ENCODE measurements around the gene RNF13. TPM values are rescaled to one million over a fixed set of nuclear protein-coding genes. Genes with fewer than 3 reads are reported as not detected.
"Not testable (repeated sequence)": the region's sequence is repeated elsewhere in the genome, so short reads cannot be mapped to it uniquely, and the experiment has no call there.

The RNF13 gene
- total RNA-seq, 2 donors from 2014 or later, result 30.6 to 48.0 TPM

DNA sequence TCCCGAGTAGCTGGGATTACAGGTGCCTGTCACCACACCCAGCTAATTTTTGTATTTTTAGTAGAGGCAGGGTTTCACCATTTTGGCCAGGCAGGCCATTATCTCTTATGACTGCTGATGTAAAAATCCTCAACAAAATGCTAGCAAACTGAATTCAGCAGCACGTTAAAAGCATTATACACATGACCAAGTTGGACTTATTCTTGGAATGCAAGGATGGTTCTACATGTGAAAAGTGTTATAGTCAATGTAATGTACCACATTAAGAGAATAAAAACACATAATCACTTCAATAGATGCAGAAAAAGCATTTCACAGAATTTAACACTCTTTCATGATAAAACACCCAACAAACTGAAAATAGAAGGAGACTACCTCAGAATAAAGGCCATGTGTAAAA lies 20.2 kb downstream of the RNF13 start:
- ATAC-seq (no peak), DNase-seq (ENCODE audit: low spot score) (no peak)
- Mint-ChIP-seq H3K4me3 (no peak overlapping the region), H3K27ac (no peak overlapping the region), H3K27me3 (no peaks in the 10 kb centered on the region), H3K9me3 (peaks cover 17% of the 10 kb centered on the region), H3K36me3 (peaks cover 47% of the 10 kb centered on the region), H3K4me1 (ENCODE audit: low read depth in 2 of 2) (peaks cover 5 to 30% of the 10 kb centered on the region in 2 donors)

DNA sequence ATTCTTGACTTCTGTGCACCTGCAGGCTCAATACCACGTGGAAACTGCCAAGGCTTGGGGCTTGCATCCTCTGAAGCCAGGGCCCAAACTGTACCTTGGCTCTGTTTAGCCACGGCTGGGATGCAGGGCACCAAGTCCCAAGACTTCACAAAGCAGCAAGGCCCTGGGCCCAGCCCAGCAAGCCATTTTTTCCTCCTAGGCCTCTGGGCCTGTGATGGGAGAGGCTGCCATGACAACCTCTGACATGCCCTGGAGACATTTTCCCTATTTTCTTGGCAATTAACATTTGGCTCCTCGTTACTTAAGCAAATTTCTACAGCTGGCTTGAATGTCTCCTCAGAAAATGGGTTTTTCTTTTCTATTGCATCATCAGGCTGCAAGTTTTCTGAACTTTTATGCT lies 25.5 kb downstream of the RNF13 start:
- not testable (repeated sequence) for ATAC-seq; H3K27ac Mint-ChIP-seq; H3K27me3 Mint-ChIP-seq; H3K4me3 Mint-ChIP-seq; DNase-seq (ENCODE audit: low spot score); H3K9me3 Mint-ChIP-seq
- peaks cover 28% of the 10 kb centered on the region for H3K36me3 Mint-ChIP-seq
- peaks cover 24 to 42% of the 10 kb centered on the region in 2 donors for H3K4me1 Mint-ChIP-seq (ENCODE audit: low read depth in 2 of 2)

DNA sequence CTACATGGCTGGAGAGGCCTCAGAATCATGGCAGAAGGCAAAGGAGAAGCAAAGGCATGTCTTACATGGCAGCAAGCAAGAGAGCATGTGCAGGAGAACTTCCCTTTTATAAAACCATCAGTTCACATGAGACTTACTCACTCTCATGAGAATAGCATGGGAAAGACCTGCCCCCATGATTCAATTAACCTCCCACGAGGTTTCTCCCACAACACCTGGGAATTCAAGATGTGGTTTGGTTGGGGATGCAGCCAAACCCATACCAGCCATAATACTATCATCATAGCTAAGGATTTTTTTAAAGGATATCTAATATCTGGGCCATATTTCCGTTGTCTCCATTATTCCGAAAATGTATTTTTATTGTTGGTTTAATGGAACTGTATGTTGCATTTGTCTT lies 26.5 kb downstream of the RNF13 start:
- H3K4me3 Mint-ChIP-seq, result peak overlapping the region; percentile 10
- not testable (repeated sequence) for H3K27me3 Mint-ChIP-seq; H3K9me3 Mint-ChIP-seq; ATAC-seq; DNase-seq (ENCODE audit: low spot score)
- peak overlapping the region; percentile 74 to 97 for H3K27ac Mint-ChIP-seq
- H3K36me3 Mint-ChIP-seq, result peaks cover 24% of the 10 kb centered on the region
- peaks cover 29 to 45% of the 10 kb centered on the region in 2 donors for H3K4me1 Mint-ChIP-seq (ENCODE audit: low read depth in 2 of 2)

DNA sequence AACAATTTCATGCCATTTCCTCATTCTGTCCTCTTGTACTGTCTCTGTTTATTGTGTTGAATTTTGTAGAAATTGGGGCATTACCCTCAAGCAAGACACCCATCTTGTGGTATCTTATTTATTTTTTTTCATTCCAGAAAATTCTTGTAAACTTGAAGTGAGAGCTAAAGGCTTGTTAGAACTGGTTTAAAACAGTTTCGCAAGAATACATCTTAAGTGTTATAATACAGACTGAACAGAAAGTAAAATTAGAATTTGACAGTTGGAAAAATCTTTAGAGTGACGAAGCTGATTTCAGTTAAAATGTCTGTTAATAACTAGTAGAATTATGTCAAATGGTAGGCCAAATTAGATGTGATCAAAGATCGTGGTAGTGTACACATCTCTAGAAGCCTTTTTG lies 26.9 kb downstream of the RNF13 start:
- ATAC-seq (peak in 1 of 2 donors; percentile 61), DNase-seq (ENCODE audit: low spot score) (no peak)
- peak overlapping the region; percentile 10 for H3K4me3 Mint-ChIP-seq
- peak overlapping the region; percentile 74 to 97 for H3K27ac Mint-ChIP-seq
- no peaks in the 10 kb centered on the region for H3K27me3 Mint-ChIP-seq
- peaks cover 3% of the 10 kb centered on the region for H3K9me3 Mint-ChIP-seq
- peaks cover 20% of the 10 kb centered on the region for H3K36me3 Mint-ChIP-seq
- H3K4me1 Mint-ChIP-seq (ENCODE audit: low read depth in 2 of 2), result peaks cover 29 to 45% of the 10 kb centered on the region in 2 donors

DNA sequence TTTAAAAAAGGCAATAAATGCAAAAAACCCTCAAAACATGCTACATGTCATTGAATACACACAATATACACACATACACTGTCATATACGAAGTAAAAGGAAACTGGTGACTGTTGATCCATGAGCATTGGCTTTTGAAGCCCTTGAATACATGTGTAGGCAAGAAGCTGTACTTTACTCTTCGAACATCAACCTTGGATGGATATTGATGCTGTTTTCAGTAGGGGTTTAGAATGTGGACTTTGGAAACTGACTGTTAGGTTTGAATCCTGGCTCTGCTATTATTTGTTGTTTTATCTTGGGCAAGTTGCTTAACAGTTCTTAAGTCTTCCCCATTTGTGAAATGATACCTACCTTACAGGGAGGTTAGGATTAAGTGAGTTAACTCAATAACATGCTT lies 30.5 kb downstream of the RNF13 start:
- peaks cover 42 to 44% of the 10 kb centered on the region in 2 donors for H3K4me1 Mint-ChIP-seq (ENCODE audit: low read depth in 2 of 2)
- H3K27ac Mint-ChIP-seq, result no peak overlapping the region
- DNase-seq (ENCODE audit: low spot score) (no peak), ATAC-seq (no peak)
- H3K27me3 Mint-ChIP-seq, result no peaks in the 10 kb centered on the region
- H3K9me3 Mint-ChIP-seq, result no peaks in the 10 kb centered on the region
- H3K36me3 Mint-ChIP-seq, result peaks cover 13% of the 10 kb centered on the region
- no peak overlapping the region for H3K4me3 Mint-ChIP-seq

DNA sequence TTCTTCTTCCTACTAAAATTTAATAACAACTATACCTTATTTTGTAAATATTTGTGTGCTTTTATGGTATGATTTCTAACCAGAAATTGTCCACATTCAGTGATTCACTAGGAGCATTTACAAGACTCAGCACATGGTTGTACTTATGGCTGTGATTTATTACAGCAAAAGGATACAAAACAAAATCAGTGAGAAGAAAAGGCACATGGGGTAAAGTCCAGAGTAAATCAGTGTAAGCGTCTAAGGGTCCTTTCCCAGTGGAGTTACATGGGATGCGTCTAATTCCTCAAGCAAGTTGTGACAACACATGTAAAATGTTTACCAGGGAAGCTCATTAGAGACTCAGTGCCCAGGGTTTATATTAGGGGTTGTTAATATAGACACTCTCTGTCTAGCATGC lies 31.1 kb downstream of the RNF13 start:
- Mint-ChIP-seq H3K4me3 (no peak overlapping the region), H3K9me3 (no peaks in the 10 kb centered on the region), H3K27me3 (no peaks in the 10 kb centered on the region), H3K4me1 (ENCODE audit: low read depth in 2 of 2) (peaks cover 45 to 46% of the 10 kb centered on the region in 2 donors), H3K27ac (no peak overlapping the region), H3K36me3 (peaks cover 13% of the 10 kb centered on the region)
- no peak for DNase-seq (ENCODE audit: low spot score)
- ATAC-seq, result no peak

DNA sequence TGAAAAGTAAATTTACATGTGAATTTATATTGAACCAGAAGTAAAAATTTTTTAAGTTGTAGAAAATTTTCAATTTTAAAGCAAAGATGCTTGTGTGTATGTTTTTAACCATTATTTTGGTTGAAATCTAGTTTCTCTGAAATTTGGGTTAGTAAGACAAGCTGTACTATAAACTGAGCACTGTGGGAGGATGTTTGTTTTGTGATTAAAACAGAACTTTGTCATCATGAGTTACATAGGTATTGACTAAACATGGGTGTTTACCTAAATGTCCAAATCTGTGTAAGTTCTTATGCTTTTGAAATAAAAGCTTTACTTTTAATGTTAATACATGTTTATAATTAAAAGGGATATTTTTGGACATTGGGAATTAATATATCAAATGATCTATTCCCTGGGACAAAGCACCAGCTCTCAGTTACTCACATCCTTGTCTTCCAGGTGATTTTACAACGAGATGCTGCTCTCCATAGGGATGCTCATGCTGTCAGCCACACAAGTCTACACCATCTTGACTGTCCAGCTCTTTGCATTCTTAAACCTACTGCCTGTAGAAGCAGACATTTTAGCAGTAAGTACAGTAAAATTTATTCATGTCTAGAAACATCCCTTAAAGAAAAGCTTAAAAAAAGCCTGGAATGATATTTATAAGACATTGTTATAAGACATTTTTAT lies 32.7 kb downstream of the RNF13 start:
- DNase-seq (ENCODE audit: low spot score) (no peak), ATAC-seq (no peak)
- peaks cover 34 to 36% of the 10 kb centered on the region in 2 donors for H3K4me1 Mint-ChIP-seq (ENCODE audit: low read depth in 2 of 2)
- no peaks in the 10 kb centered on the region for H3K9me3 Mint-ChIP-seq
- no peaks in the 10 kb centered on the region for H3K27me3 Mint-ChIP-seq
- no peak overlapping the region for H3K4me3 Mint-ChIP-seq
- peaks cover 5% of the 10 kb centered on the region for H3K36me3 Mint-ChIP-seq
- H3K27ac Mint-ChIP-seq, result no peak overlapping the region

DNA sequence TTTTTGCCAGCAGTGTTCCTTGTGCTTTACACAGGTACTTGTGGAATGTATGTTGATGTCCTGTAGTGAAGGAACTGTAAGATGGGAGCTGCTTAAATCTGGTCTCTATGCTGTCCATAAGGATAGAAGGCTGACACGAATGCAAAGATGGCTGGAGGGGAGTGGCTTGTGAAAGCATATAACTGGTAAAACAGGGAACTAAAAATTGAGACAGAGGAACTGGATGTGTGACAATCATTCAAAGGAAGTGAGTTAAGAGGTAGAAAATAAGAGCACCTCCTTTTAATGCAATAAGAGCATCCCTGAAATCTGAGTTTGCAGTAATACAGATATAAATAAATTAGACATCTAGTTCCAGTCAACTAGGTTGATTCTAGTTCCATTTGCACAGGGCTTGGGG lies 35.2 kb downstream of the RNF13 start:
- ATAC-seq (no peak), DNase-seq (ENCODE audit: low spot score) (no peak)
- Mint-ChIP-seq H3K27me3 (no peaks in the 10 kb centered on the region), H3K27ac (no peak overlapping the region), H3K36me3 (peaks cover 5% of the 10 kb centered on the region), H3K9me3 (no peaks in the 10 kb centered on the region), H3K4me3 (no peak overlapping the region), H3K4me1 (ENCODE audit: low read depth in 2 of 2) (peaks cover 30 to 35% of the 10 kb centered on the region in 2 donors)

DNA sequence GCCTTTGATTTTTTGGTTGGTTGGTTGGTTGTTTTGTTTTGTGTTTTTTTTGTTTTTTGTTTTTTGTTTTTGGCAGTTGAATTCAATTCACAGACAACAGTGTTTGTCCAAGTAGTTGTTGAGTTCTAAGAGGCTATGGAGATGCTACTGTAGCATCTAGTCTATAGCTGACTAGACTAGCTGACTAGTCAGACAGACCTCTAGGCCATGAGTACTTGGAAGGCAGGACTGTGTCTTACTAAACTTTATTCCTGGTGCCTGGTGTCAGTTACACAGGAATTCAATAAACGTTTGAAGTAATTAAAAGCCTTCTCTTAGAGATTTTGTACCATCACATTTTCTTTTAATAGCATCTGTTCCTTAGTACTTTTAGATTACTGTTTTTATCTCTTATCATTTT lies 35.7 kb downstream of the RNF13 start:
- ATAC-seq (no peak), DNase-seq (ENCODE audit: low spot score) (no peak)
- Mint-ChIP-seq H3K9me3 (no peaks in the 10 kb centered on the region), H3K27me3 (no peaks in the 10 kb centered on the region), H3K36me3 (peaks cover 5% of the 10 kb centered on the region), H3K4me3 (no peak overlapping the region), H3K4me1 (ENCODE audit: low read depth in 2 of 2) (peaks cover 30 to 36% of the 10 kb centered on the region in 2 donors), H3K27ac (no peak overlapping the region)

DNA sequence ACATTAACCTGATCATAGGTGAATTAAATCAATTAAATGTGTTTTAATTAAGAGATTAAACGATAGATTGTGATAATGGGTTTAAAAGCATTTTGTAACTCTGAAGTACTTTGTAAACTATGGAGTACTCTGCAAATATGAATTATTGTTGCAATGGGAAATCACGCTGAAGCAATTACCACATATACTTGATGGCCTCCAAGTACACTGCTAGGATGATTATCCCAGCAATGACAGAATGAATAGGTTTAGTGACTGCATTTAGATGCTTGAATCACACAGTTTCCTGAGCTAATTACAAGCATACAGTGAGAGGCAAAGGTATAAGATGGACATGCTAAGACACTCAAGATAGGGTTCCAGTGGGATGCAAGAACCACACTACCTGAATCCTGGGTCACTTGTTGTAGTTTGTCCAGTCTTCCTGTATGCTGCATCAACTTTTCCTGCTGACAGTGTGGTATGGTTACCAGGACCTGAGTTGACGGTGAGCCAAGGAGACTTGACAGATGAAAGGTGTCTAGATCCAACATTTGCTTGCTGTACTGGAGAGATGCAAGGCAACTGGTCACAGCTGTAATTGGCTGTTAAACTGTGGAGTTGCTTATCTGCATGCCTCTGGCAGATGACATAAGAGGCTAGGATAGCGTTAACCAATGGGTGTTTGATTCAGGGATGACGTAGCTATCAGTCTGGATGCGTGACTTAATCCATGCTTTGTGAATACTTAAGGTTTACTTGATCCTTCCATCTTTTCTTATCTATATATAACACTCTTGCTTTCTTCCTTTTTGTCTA lies 38.0 kb downstream of the RNF13 start:
- Mint-ChIP-seq H3K27ac (peak overlapping the region in 1 of 2 donors; percentile 41), H3K9me3 (no peaks in the 10 kb centered on the region), H3K36me3 (peaks cover 12% of the 10 kb centered on the region), H3K27me3 (no peaks in the 10 kb centered on the region), H3K4me3 (no peak overlapping the region), H3K4me1 (ENCODE audit: low read depth in 2 of 2) (peaks cover 25 to 31% of the 10 kb centered on the region in 2 donors)
- DNase-seq (ENCODE audit: low spot score) (no peak), ATAC-seq (no peak)

DNA sequence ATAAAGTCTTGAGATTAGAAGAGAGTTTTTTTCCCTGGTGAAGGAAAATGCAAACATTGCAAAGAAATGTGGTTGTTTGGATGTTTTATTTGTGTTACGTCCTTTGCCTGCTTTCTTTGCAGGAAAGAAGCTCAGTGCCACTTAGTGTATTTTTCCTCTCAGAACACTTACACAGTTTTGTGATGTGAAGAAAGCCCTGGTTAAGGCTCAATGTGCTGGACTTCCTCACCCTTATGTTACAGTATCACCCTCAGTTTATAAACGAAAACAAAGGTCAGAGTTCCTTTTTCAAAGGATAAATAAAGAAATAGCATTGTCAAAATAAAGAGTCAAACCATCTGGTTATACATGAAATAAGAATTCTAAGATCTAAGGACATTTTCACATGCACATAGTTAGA lies 45.9 kb downstream of the RNF13 start:
- H3K27me3 Mint-ChIP-seq, result no peaks in the 10 kb centered on the region
- no peak overlapping the region for H3K4me3 Mint-ChIP-seq
- peaks cover 10 to 15% of the 10 kb centered on the region in 2 donors for H3K4me1 Mint-ChIP-seq (ENCODE audit: low read depth in 2 of 2)
- no peak overlapping the region for H3K27ac Mint-ChIP-seq
- no peaks in the 10 kb centered on the region for H3K9me3 Mint-ChIP-seq
- peaks cover 17% of the 10 kb centered on the region for H3K36me3 Mint-ChIP-seq
- DNase-seq (ENCODE audit: low spot score) (no peak), ATAC-seq (no peak)

DNA sequence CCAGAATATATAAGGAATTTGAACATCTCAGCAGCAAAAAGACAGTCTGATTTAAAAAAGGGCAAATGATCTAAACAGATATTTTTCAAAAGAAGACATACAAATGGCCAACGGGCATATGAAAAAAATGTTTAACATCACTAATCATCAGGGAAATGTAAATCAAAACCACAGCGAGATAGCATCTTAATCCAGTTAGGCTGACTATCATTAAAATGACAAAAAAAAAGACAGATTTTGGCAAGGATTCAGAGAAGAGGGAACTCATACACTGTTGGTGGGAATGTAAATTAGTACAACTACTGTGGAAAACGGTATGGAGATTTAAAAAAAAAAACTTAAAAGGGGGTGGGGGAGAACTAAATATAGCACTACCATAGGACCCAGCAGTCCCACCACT lies 47.9 kb downstream of the RNF13 start:
- DNase-seq (ENCODE audit: low spot score), result no peak
- Mint-ChIP-seq H3K27ac (no peak overlapping the region), H3K27me3 (no peaks in the 10 kb centered on the region), H3K9me3 (no peaks in the 10 kb centered on the region), H3K4me3 (no peak overlapping the region), H3K4me1 (ENCODE audit: low read depth in 2 of 2) (peaks cover 10 to 13% of the 10 kb centered on the region in 2 donors), H3K36me3 (peaks cover 19% of the 10 kb centered on the region)
- ATAC-seq, result no peak

DNA sequence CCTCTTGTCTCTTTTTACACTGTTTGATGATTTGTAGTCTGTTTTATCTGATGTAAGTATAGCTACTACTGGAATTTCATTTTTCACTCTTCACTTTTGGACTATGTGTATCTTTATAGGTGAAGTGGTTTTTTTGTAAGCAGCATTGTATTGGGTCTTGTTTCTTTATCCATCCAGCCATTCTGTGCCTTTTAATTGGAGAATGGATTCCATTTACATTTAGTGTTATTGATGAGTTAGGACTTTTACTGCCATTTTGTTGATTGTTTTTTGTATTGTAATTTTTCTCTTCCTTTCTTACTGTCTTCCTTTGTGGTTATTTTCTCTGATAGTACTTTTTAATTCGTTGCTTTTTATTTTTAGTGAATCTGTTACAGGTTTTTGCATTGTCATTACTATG lies 54.5 kb downstream of the RNF13 start:
- Mint-ChIP-seq H3K9me3 (peaks cover 14% of the 10 kb centered on the region), H3K27ac (no peak overlapping the region), H3K4me3 (no peak overlapping the region), H3K4me1 (ENCODE audit: low read depth in 2 of 2) (peaks cover 14 to 29% of the 10 kb centered on the region in 2 donors), H3K27me3 (no peaks in the 10 kb centered on the region), H3K36me3 (peaks cover 38% of the 10 kb centered on the region)
- DNase-seq (ENCODE audit: low spot score) (no peak), ATAC-seq (no peak)

DNA sequence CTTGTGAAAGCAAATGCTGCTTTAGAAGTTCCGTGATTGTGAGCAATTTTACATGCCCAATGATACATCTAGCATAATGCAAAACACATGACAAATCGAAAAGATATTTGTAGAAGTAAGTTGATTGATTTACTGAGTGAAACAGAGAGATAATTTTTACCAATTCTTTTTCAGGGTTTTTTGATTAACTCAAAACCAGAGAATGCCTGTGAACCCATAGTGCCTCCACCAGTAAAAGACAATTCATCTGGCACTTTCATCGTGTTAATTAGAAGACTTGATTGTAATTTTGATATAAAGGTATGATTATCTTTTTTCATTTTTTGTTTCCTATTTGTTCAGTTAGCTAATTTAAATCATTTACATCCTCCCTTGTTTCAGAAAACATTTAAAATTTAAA lies 58.8 kb downstream of the RNF13 start:
- Mint-ChIP-seq H3K4me3 (no peak overlapping the region), H3K27ac (no peak overlapping the region)

More for the DNA sequence above, 58.8 kb downstream of the RNF13 start:
- H3K36me3 Mint-ChIP-seq, result peaks cover 25% of the 10 kb centered on the region
- H3K27me3 Mint-ChIP-seq, result no peaks in the 10 kb centered on the region
- H3K4me1 Mint-ChIP-seq (ENCODE audit: low read depth in 2 of 2), result peaks cover 22 to 24% of the 10 kb centered on the region in 2 donors
- DNase-seq (ENCODE audit: low spot score), result no peak
- peaks cover 14% of the 10 kb centered on the region for H3K9me3 Mint-ChIP-seq
- no peak for ATAC-seq

Measured in natural killer cell treated with Interleukin-12 subunit alpha and Interleukin-12 subunit beta and Interleukin-15 and Interleukin-18, amount 100 ng/mL, for 72 hours (primary cell).